GM18873 (cell line): ENCODE results near the gene IGSF10.
"Not testable (repeated sequence)": the region's sequence is repeated elsewhere in the genome, so short reads cannot be mapped to it uniquely, and the experiment has no call there.

Source experiments
- ATAC-seq: cut with Tn5 transposase; IDR thresholded peaks from one replicate; pipeline ENCODE4 v1.9.1; 2021; ENCODE audit warnings: mild to moderate bottlenecking, moderate library complexity, moderate number of reproducible peaks; ENCODE audit not compliant: unreplicated experiment, low FRiP score

Gene IGSF10, protein sequence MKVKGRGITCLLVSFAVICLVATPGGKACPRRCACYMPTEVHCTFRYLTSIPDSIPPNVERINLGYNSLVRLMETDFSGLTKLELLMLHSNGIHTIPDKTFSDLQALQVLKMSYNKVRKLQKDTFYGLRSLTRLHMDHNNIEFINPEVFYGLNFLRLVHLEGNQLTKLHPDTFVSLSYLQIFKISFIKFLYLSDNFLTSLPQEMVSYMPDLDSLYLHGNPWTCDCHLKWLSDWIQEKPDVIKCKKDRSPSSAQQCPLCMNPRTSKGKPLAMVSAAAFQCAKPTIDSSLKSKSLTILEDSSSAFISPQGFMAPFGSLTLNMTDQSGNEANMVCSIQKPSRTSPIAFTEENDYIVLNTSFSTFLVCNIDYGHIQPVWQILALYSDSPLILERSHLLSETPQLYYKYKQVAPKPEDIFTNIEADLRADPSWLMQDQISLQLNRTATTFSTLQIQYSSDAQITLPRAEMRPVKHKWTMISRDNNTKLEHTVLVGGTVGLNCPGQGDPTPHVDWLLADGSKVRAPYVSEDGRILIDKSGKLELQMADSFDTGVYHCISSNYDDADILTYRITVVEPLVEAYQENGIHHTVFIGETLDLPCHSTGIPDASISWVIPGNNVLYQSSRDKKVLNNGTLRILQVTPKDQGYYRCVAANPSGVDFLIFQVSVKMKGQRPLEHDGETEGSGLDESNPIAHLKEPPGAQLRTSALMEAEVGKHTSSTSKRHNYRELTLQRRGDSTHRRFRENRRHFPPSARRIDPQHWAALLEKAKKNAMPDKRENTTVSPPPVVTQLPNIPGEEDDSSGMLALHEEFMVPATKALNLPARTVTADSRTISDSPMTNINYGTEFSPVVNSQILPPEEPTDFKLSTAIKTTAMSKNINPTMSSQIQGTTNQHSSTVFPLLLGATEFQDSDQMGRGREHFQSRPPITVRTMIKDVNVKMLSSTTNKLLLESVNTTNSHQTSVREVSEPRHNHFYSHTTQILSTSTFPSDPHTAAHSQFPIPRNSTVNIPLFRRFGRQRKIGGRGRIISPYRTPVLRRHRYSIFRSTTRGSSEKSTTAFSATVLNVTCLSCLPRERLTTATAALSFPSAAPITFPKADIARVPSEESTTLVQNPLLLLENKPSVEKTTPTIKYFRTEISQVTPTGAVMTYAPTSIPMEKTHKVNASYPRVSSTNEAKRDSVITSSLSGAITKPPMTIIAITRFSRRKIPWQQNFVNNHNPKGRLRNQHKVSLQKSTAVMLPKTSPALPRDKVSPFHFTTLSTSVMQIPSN (N-terminal part only)

DNA sequence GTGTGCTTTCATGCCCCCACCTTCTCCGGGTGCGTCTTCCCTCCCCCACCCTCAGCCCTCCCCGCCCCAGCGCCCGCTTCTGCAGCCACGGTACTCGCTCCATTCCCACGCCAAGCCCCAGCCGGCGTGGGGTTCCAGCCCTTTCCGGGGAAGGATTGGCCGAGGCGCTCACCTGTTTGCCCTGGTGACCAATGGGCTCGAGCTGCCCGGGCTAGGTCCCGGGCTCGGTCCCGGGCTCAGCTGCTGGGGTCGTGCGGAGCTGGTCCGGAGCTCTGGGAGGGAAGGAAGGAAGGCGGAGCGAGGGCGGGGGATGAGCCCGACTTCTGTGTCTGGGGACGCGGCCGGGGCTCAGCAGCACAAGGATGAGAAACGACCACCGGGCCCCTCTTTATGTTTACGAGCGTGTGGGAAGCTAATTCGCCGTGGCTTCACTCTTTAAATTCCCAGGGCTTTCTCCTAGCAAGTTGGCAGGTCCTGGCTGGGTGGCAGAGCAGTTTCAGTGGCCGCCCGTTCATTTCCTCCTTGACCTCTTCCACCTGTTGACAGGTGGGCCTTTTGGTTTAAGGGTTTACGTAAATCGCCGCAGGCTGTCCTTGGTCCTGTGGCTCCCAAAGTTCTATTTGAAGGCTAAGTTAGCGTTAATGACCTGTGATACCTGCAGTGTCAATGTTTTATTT is at the start of gene IGSF10:
IGSF10 (minus strand) TSS at position 288 of the 677 bp plus-strand sequence. CDS start 2,352 bp downstream, outside the sequence.
- ATAC-seq, result no peak

DNA sequence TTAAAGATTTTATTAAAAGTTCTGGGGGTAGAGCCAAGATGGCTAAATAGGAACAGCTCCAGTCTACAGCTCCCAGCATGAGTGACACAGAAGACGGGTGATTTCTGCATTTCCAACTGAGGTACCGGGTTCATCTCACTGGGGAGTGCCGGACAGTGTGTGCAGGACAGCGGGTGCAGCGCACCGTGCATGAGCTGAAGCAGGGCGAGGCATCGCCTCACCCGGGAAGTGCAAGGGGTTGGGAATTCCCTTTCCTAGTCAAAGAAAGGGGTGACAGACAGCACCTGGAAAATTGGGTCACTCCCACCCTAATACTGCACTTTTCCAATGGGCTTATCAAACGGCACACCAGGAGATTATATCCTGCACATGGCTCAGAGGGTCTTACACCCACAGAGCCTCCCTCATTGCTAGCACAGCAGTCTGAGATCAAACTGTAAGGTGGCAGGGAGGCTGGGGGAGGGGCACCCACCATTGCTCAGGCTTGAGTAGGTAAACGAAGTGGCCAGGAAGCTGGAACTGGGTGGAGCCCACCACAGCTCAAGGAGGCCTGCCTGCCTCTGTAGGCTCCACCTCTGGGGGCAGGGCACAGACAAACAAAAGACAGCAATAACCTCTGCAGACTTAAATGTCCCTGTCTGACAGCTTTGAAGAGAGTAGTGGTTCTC is 48.7 kb upstream of the IGSF10 start:
- not testable (repeated sequence) for ATAC-seq

DNA sequence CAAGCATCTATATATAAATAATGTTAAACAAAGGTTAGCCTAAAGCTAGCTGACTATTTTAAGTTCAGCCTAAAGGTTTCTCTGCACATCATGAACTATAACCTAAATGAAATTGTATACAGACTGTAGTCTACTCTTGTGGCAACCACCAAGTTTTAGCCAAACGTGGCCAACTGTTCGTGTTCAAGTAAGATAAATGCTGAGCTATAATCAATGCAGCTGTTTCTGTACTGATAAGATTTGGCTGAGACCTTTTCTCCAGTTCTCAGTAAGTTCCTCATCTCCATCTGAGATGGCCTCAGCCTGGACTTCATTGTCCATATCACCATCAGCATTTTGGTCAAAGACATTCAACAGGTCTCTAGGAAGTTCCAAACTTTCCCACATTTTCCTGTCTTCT is 43.7 kb upstream of the IGSF10 start:
- no peak for ATAC-seq

DNA sequence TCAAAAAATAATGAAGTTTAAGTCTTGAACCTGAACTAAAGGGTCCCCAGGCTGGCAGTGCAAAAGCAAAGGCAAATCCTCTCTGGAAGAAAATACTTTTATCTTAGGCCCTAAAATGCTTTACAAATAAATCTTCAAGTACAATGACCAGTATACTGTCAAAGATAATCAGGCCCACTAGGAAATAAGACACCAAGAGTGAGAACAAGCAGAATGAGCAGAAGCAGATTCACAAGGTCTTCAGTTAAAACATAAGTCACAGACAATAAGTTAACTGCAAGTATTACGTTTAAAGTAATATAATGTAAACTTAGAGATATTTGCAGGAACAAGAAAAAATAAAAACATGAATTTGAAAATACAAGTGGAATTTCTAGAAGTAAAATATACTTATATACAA is 42.2 kb upstream of the IGSF10 start:
- no peak for ATAC-seq

DNA sequence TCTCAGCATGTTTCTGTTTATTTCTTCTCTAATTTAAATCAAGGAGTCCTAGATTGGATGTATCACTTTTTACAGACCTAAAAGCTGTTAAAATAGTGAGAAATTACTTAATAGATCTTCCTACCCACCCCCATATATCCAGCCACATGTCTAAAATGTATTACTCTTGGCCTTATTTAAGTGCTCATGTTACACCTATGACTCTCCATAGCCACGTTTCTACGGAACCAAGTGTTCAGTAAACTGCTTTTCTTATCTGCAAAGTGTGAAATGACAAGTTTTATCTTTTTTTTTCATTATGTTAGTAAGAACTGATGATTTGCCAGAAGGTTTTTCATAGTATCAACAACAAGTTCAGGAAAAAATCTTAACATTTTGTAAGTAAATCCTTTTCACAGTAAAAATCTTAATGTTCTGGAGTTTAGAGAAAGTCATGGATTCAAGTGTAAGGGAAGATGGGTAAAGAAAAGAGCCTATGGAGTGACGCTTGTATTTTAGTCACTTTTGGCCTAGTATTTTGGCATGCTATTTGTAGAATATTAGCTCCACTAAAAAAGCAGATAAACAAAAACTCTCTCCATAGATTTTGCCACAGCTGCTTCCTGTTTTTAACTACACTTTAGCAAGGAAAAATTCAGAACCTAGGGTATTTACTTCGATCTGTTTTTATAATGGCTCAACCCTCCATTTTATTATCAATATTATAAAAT is 41.2 kb upstream of the IGSF10 start:
- ATAC-seq, result no peak

DNA sequence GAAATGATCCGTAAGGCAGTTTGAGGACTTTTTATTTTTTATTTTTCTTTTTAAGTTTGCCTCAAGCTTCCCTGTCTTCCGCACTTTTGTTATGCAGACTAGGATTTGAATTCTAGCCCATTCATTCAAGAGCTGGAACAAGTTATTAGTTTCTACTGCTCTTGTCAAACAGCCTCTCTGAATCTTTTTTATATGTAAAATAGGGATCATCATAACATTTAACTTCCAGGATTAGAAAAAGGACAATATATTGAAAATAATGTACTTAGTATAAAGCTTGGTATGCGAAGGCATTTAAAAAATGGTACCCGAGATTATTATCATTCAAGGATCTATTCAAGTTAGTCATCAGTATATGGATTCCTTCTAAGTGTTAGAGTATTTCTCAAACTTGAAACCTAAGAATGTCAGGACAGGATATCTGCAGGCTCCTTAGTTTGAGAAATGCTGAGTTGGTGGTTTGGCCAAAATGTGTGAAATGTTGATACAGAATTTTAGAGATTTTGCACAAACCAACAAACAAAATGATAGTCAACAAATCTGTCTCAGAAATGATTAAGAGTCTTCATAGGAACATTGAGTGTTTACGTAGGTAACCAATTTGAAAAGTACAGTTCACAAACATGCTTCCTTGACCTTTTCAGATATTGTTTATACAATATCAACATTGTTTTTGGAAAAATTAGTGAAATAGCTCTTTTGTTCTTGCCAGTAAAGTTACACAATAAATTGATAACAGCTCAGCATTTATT is 40.5 kb upstream of the IGSF10 start:
- ATAC-seq, result no peak

DNA sequence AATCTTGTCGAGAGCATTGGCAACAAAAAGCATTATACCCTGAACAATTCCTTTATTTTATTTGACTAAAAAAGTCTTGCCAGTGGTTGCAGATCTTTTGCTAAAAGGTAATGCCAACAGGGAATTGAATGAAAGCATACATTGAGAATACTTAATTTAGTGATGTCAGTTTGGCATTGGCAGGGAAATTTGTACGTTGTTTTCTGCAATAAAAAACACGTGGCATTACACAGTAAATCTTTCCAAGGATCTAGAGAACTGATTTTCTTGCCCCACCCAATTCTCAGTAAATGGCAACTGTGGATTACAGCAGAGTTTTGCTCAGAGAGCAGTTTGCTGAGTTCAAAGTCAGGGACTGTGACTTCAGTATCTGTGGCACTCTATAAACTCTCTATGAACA is 38.3 kb upstream of the IGSF10 start:
- no peak for ATAC-seq

DNA sequence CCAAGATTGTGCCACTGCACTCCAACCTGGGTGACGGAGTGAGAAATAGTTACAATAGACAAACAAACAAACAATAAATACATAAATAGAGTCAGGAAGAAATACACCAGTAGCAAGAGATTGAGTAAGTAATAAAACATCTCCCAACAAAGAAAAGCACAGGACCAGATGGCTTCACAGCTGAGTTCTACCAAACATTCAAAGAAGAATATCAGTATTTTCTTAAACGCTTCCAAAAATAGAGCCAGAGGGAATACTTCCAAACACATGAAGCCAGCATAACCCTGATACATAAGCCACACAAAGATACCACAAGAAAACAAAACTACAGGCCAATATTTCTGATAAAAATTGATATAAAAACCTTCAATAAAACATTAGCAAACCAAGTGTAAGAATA is 30.7 kb upstream of the IGSF10 start:
- no peak for ATAC-seq

DNA sequence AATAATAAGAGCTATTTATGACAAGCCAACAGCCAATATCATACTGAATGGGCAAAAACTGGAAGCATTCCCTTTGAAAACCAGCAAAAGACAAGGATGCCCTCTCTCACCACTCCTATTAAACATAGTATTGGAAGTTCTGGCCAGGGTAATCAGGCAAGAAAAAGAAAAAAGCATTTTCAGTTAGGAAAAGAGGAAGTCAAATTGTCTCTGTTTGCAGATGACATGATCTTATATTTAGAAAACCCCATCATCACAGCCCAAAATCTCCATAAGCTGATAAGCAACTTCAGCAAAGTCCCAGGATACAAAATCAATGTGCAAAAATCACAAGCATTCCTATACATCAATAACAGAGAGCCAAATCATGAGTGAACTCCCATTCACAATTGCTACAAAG is 27.0 kb upstream of the IGSF10 start:
- not testable (repeated sequence) for ATAC-seq

DNA sequence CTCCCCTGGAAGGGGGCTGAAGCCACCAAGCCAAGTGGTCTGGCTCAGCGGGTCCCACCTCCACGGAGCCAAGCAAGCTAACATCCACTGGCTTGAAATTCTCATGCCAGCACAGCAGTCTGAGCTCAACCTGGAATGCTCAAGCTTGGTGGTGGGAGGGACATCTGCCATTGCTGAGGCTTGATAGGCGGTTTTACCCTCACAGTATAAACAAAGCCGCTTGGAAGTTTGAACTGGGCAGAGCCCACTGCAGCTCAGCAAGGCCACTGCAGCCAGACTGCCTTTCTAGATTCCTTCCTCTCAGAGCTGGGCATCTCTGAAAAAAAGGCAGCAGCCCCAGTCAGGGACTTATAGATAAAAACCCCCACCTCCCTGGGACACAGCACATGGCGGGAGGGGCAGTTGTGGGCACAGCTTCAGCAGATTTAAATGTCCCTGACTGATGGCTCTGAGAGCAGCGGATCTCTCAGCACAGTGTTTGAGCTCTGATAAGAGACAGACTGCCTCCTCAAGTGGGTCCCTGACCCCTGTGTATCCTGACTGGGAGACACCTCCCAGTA is 23.2 kb upstream of the IGSF10 start:
- no peak for ATAC-seq

DNA sequence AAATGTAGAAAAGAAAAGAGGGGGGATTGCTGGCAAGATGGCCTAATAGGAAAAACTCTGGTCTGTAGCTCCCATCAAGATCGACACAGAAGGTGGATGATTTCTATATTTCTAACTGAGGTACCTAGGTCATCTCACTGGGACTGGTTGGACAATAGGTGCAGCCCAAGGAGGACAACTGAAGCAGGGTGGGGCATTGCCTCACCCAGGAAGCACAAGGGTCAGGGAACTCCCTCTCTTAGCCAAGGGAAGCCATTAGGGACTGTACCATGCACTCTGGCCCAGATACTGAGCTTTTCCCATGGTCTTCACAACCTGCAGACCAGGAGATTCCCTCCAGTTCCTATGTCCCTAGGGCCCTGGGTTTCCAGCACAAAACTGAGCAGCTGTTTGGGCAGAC is 22.6 kb upstream of the IGSF10 start:
- no peak for ATAC-seq

DNA sequence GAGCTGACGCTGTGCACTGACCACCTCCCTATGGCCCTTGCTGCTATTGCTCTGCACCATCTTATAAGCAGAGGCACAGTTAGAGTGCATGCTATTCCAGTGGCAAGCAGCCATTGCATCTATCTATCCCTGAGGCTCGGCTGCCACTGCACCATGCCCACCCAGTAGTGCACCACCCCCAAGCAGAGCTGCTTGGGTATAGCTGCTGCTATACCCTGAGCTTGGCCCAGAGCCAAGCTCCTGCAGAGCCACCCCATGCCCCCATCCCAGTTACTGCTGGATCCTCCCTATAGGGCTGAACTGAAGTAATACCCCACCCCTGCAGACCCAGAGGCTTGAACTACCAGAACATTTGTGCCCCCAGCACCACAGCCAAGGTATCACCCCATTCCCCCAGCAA is 19.6 kb upstream of the IGSF10 start:
- no peak for ATAC-seq

DNA sequence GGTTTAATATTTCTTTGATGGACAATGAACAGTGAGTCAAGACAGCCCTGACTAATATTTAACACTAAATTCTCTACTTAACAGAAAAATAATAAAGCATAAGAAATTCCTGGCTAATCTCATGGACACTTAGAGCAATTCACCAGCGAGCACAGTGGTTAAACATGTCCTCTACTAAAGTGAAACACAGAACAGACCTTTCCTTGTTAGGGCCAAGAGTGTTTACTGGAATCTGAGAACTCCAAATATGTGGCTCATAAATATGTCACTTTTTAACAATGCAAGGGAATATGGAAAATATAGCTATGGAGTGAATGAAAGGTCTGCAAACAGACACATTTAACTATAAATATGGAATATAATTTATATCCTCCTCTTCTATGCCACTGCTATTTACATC is 18.6 kb upstream of the IGSF10 start:
- no peak for ATAC-seq

DNA sequence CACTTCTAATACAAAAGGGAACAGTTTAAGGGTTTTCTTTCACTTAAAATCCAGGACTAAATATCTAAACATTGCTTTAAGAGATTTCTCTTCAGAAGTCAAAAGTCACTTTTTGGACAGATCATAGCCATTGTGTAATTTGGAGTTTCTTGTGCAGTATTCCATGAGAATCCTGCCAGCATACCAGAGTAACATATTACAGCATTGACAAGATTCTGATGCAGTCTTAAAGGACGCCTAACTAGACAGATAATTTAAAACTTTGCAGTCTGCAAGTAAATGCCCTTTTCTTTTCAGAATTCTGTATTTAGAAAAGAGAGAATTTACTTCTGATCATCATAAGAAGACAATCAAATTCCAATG is 17.5 kb upstream of the IGSF10 start:
- ATAC-seq, result no peak

DNA sequence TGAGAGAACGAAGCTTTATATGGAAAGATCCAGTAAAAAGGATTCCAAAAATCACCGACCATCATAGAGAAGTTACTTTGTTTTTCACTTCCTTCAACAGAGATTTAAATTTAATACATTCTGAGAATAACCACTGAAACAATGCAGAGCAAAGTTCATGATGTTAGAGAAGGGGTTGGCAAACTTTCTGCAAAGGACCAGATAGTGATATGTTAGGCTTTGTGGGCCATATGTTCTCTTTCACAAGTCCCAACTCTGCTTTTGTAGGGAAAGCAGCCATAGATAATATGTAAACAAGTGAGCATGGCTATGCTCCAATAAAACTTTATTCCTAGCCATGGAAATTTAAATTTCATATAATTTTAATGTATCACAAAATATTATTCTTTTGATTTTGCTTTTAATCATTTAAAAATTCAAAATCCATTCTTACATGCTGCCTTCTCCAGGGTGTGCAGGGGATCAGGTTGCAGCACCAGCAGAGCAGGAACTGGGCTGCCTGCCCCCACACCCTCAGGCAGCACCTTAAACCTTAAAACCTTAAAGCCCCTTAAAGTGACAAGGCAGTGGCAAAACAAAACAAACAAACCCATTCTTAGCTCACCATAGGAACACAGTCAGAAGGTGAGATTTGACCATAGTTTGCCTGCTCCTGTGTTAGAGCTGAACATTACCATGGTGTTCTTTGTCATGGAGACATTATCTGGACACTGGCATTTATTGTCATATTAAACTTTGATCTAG is 16.9 kb upstream of the IGSF10 start:
- ATAC-seq, result no peak

DNA sequence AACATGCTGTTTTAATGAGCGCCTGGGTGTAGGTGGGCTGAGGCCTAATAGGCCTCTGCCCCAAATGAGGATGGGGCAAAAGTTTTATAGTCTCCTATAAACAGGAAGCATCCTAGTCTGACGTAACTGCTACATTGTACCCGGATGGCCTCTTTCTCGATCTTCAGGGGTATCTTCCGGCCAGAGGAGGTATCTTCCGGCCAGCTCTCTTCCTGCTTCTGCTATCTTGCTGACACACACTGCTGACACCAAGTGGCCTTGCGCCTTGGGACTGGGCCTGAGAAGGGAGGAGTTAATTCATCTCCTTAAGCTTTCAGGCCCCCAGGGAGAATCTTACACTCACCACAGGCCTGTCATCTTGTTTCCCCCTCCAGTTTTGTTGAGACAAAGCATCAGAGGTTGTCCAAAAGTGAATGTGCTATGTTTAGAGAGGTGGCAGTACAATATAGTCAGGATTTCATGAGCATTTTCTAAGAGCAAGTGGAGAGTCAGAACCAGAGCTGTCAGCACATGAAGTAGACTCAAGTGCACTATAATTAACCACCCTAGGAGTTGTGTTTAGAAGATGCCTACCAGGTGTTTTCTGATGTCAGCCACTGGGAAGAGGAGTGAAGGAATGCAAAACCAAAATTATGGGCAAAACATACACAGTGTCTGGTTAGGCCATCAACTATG is 15.6 kb upstream of the IGSF10 start:
- ATAC-seq, result no peak
